Measurements from ENCODE around the gene MAD2L1. TPM values are rescaled to one million over a fixed set of nuclear protein-coding genes. Genes with fewer than 3 reads are reported as not detected.

The MAD2L1 gene
- total RNA-seq, 1 donor: 2.9 TPM

GRCh38 chr4:120080533-120080932 is 13.9 kb upstream of the MAD2L1 start:
- H4K20me1 ChIP-seq (ENCODE audit: insufficient read depth, low read length): no peaks in the 10 kb centered on the region
- no peaks in the 10 kb centered on the region for H3K9me3 ChIP-seq (ENCODE audit: low read depth, low read length)
- no peak for DNase-seq (ENCODE audit: insufficient read length, low spot score, missing footprints)
- H3K27ac ChIP-seq (ENCODE audit: low read depth, low read length): no peak overlapping the region
- H3K79me2 ChIP-seq (ENCODE audit: insufficient read depth, low read length): no peaks in the 10 kb centered on the region
- no peaks in the 10 kb centered on the region for H3K36me3 ChIP-seq (ENCODE audit: insufficient read depth, low read length)
- H2AFZ ChIP-seq (ENCODE audit: low read length): no peak overlapping the region
- H3K4me3 ChIP-seq (ENCODE audit: insufficient read depth, low read length): no peak overlapping the region
- H3K4me2 ChIP-seq (ENCODE audit: insufficient read depth, low read length): no peak overlapping the region
- no peaks in the 10 kb centered on the region for H3K27me3 ChIP-seq (ENCODE audit: insufficient read depth, low read length)
- H3K4me1 ChIP-seq (ENCODE audit: insufficient read depth, low read length): peaks cover 5% of the 10 kb centered on the region
- TF ChIP-seq, protein P1, sequence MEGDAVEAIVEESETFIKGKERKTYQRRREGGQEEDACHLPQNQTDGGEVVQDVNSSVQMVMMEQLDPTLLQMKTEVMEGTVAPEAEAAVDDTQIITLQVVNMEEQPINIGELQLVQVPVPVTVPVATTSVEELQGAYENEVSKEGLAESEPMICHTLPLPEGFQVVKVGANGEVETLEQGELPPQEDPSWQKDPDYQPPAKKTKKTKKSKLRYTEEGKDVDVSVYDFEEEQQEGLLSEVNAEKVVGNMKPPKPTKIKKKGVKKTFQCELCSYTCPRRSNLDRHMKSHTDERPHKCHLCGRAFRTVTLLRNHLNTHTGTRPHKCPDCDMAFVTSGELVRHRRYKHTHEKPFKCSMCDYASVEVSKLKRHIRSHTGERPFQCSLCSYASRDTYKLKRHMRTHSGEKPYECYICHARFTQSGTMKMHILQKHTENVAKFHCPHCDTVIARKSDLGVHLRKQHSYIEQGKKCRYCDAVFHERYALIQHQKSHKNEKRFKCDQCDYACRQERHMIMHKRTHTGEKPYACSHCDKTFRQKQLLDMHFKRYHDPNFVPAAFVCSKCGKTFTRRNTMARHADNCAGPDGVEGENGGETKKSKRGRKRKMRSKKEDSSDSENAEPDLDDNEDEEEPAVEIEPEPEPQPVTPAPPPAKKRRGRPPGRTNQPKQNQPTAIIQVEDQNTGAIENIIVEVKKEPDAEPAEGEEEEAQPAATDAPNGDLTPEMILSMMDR (IDR thresholded peaks at IDR 0.05; ENCODE audit: extremely low read depth, low read depth, low read length): no peak

DNA sequence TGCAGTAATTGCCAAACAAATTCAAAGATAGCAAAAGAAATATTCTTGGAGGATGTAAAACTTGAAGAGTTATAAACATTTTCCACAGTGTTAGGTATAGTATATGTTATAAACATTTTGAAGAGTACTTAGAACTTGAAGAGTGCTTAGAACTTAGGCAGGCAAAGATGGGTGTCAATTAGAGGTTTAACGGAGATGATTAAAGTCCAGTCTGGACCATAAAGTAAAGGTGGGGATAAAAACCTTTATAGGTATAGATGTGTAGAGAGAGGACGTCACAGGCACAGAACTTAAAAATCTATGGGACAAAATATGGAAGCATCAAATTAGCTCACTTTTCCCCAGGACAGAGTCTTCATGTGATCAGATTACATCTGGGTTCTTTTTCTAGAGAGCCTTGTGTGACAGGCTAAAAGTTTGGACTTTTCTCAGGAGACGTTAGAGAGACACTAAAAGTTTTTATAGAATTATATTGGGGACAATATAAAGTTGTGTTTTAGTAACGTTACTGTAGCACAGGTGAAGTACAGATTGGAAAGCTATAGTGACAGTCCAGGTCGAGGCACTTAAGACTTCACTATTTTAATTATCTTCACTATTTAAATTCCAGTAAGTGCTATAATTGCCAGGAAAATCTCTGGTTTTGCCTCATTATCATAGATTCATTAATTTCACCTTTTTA is 13.3 kb upstream of the MAD2L1 start:
- Histone ChIP-seq H3K27ac (ENCODE audit: low read depth, low read length) (no peak overlapping the region), H3K9me3 (ENCODE audit: low read depth, low read length) (no peaks in the 10 kb centered on the region), H3K4me2 (ENCODE audit: insufficient read depth, low read length) (no peak overlapping the region), H3K79me2 (ENCODE audit: insufficient read depth, low read length) (no peaks in the 10 kb centered on the region), H2AFZ (ENCODE audit: low read length) (no peak overlapping the region), H3K27me3 (ENCODE audit: insufficient read depth, low read length) (no peaks in the 10 kb centered on the region), H3K36me3 (ENCODE audit: insufficient read depth, low read length) (no peaks in the 10 kb centered on the region), H3K4me1 (ENCODE audit: insufficient read depth, low read length) (peaks cover 5% of the 10 kb centered on the region), H3K4me3 (ENCODE audit: insufficient read depth, low read length) (no peak overlapping the region), H4K20me1 (ENCODE audit: insufficient read depth, low read length) (no peaks in the 10 kb centered on the region)
- TF ChIP-seq, protein P1 (IDR thresholded peaks at IDR 0.05; ENCODE audit: extremely low read depth, low read depth, low read length): no peak
- no peak for DNase-seq (ENCODE audit: insufficient read length, low spot score, missing footprints)

GRCh38 chr4:120078216-120078615 is 11.6 kb upstream of the MAD2L1 start:
- H3K27ac ChIP-seq (ENCODE audit: low read depth, low read length): no peak overlapping the region
- H4K20me1 ChIP-seq (ENCODE audit: insufficient read depth, low read length): no peaks in the 10 kb centered on the region
- H3K27me3 ChIP-seq (ENCODE audit: insufficient read depth, low read length): no peaks in the 10 kb centered on the region
- H3K4me1 ChIP-seq (ENCODE audit: insufficient read depth, low read length): peaks cover 5% of the 10 kb centered on the region
- no peaks in the 10 kb centered on the region for H3K9me3 ChIP-seq (ENCODE audit: low read depth, low read length)
- H2AFZ ChIP-seq (ENCODE audit: low read length): no peak overlapping the region
- no peaks in the 10 kb centered on the region for H3K36me3 ChIP-seq (ENCODE audit: insufficient read depth, low read length)
- no peak overlapping the region for H3K4me2 ChIP-seq (ENCODE audit: insufficient read depth, low read length)
- DNase-seq (ENCODE audit: insufficient read length, low spot score, missing footprints): no peak
- TF ChIP-seq, protein P1 (IDR thresholded peaks at IDR 0.05; ENCODE audit: extremely low read depth, low read depth, low read length): no peak
- no peak overlapping the region for H3K4me3 ChIP-seq (ENCODE audit: insufficient read depth, low read length)
- H3K79me2 ChIP-seq (ENCODE audit: insufficient read depth, low read length): no peaks in the 10 kb centered on the region

DNA sequence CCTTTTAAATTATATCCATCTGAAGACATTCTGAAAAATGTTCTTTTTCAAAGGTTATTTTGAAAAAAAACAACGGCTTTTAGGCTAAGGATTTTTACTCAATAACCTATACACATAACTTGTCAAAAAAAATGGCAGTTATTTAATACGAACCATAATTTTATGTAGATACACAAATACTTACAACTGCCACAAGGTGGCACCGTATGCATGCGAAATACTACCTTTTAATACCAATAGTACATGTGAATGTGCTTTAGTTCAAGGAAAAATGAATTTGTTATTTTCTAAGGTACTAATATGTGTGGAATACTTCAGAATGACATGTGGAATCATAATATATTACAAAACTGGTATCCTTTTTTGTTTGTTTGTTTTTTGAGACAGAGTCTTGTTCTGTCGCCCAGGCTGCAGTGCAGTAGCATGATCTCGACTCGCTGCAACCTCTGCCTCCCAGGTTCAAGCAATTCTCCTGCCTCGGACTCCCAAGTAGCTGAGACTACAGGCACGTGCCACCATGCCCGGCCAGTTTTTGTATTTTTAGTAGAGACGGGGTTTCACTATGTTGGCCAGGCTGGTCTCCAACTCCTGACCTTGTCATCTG is 4.6 kb upstream of the MAD2L1 start:
- DNase-seq (ENCODE audit: insufficient read length, low spot score, missing footprints): peak; percentile 49
- H3K4me2 ChIP-seq (ENCODE audit: insufficient read depth, low read length): no peak overlapping the region
- H3K27me3 ChIP-seq (ENCODE audit: insufficient read depth, low read length): no peaks in the 10 kb centered on the region
- no peak overlapping the region for H2AFZ ChIP-seq (ENCODE audit: low read length)
- no peaks in the 10 kb centered on the region for H3K9me3 ChIP-seq (ENCODE audit: low read depth, low read length)
- H3K4me1 ChIP-seq (ENCODE audit: insufficient read depth, low read length): peaks cover 29% of the 10 kb centered on the region
- no peaks in the 10 kb centered on the region for H4K20me1 ChIP-seq (ENCODE audit: insufficient read depth, low read length)
- TF ChIP-seq, protein P1 (IDR thresholded peaks at IDR 0.05; ENCODE audit: extremely low read depth, low read depth, low read length): peak; percentile 57
- H3K27ac ChIP-seq (ENCODE audit: low read depth, low read length): no peak overlapping the region
- H3K79me2 ChIP-seq (ENCODE audit: insufficient read depth, low read length): peaks cover 18% of the 10 kb centered on the region
- H3K36me3 ChIP-seq (ENCODE audit: insufficient read depth, low read length): no peaks in the 10 kb centered on the region
- no peak overlapping the region for H3K4me3 ChIP-seq (ENCODE audit: insufficient read depth, low read length)
